K562 (cell line): ENCODE data around the gene USP22. TPM values are rescaled to one million over a fixed set of nuclear protein-coding genes. Genes with fewer than 3 reads are reported as not detected.
A peak's percentile ranks its signal among the peaks of the same experiment; 100 is the strongest.

Source experiments
- C11orf30 ChIP-seq: fragments of 450-650 bp; IDR thresholded peaks from 2 replicates; pipeline ENCODE4 v1.6.1; 2016; ENCODE audit warnings: low read depth, mild to moderate bottlenecking
- DACH1 ChIP-seq: fragments of 450-650 bp; IDR thresholded peaks from 2 replicates; pipeline ENCODE4 v1.6.1; 2018; ENCODE audit not compliant: partially characterized antibody
- ELF2 ChIP-seq: fragments of 250-450 bp; sonication (Bioruptor Pico); IDR thresholded peaks from 2 replicates; pipeline ENCODE4 v1.5.0; 2021; ENCODE audit warnings: mild to moderate bottlenecking
- FOXJ2 ChIP-seq: fragments of 200-800 bp; sonication (Bioruptor generic); IDR thresholded peaks from 2 replicates; pipeline ENCODE4 v1.6.1; 2016; ENCODE audit warnings: missing genetic modification characterization, missing compliant biosample characterization
- FOXP1 ChIP-seq: sonication (generic); formaldehyde crosslinking; IDR thresholded peaks from 2 replicates; pipeline ENCODE4 v1.8.0; 2022; ENCODE audit warnings: mild to moderate bottlenecking, missing genetic modification reagents
- HDAC3 ChIP-seq: fragments of 450-650 bp; IDR thresholded peaks from 2 replicates; pipeline ENCODE4 v1.6.1; 2018; ENCODE audit warnings: borderline replicate concordance, mild to moderate bottlenecking, moderate library complexity; ENCODE audit not compliant: partially characterized antibody
- KDM1A ChIP-seq, 2 experiments: fragments of 450-650 bp; IDR thresholded peaks; 2 replicates each; pipeline ENCODE4 v1.6.1; 2016; ENCODE audit warnings: mild to moderate bottlenecking in 2 of 2
- MYC ChIP-seq, 2 experiments: fragments of 250-450 bp in 1 of 2; sonication (Bioruptor Pico) in 1 of 2; IDR thresholded peaks; 2 replicates each; pipeline versions ENCODE4 v1.5.1 to v1.6.1; 2012 to 2021; ENCODE audit warnings: low read depth in 2 of 2, borderline replicate concordance in 1 of 2, improper control_type of control experiment in 1 of 2, low read length in 1 of 2, mild to moderate bottlenecking in 1 of 2, moderate library complexity in 1 of 2
- TAF7 ChIP-seq: fragments of 450-650 bp; IDR thresholded peaks from 2 replicates; pipeline ENCODE4 v1.6.1; 2016; ENCODE audit warnings: missing genetic modification characterization, missing compliant biosample characterization
- TSC22D4 ChIP-seq: fragments of 450-650 bp; IDR thresholded peaks from 2 replicates; pipeline ENCODE4 v1.6.1; 2016; ENCODE audit warnings: missing genetic modification characterization, missing biosample characterization, control low read depth
- polyA plus RNA-seq, 8 experiments: library from polyadenylated mRNA; depleted of rRNA in 4 of 8; stranded (reverse) in 5 of 8; unstranded in 3 of 8; fragments of >200 nt; fragmentation: Nextera tagmentation in 2 of 8; fragmentation: Illumina TruSeq in 1 of 8; extraction: Ambion mirVana in 2 of 8; extraction: Trizol in 1 of 8; gene quantifications; 2 replicates each; pipeline versions ENCODE4 v1.2.1 to v1.2.3, GENCODE V29; 2011 to 2014; ENCODE audit warnings: inconsistent platforms in 1 of 8, missing spikeins in 1 of 8
- total RNA-seq, 7 experiments: library from RNA; depleted of rRNA in 6 of 7; stranded (reverse); fragments of >200 nt in 6 of 7; fragmentation: Illumina TruSeq in 2 of 7; extraction: Trizol in 2 of 7; gene quantifications; 2 replicates each; pipeline versions ENCODE4 v1.2.1 to v1.2.3, GENCODE V29; 2011 to 2021; ENCODE audit warnings: low replicate concordance in 1 of 7
- TF ChIP-seq, protein P1 (sequence below): IDR thresholded peaks from 3 replicates; pipeline ENCODE4 v1.6.1; 2011; ENCODE audit warnings: borderline replicate concordance, mild to moderate bottlenecking; ENCODE audit not compliant: insufficient read length, insufficient read depth
- TF ChIP-seq, protein P2 (sequence below): fragments of 150-350 bp; IDR thresholded peaks from 2 replicates; pipeline ENCODE4 v1.6.1; 2014; ENCODE audit warnings: low read depth, mild to moderate bottlenecking, low read length, borderline replicate concordance
- TF ChIP-seq, protein P3 (sequence below): IDR thresholded peaks from 2 replicates; pipeline ENCODE4 v1.6.1; 2016; ENCODE audit warnings: missing genetic modification characterization, missing compliant biosample characterization
- TF ChIP-seq, protein P4 (sequence below): sonication (generic); formaldehyde crosslinking; IDR thresholded peaks from 2 replicates; pipeline ENCODE4 v1.8.0; 2022; ENCODE audit warnings: missing genetic modification reagents, mild to moderate bottlenecking, moderate library complexity, borderline replicate concordance
- TF ChIP-seq, protein P5 (sequence below), 2 experiments: IDR thresholded peaks in 1 of 2; conservative IDR thresholded peaks in 1 of 2; 2 replicates each; pipeline ENCODE4 v1.6.1; 2016; ENCODE audit warnings: low read depth in 2 of 2, mild to moderate bottlenecking in 1 of 2, missing compliant biosample characterization in 1 of 2, missing genetic modification characterization in 1 of 2, moderate library complexity in 1 of 2

USP22 gene
- total and polyA plus RNA-seq, 9 of the 15 experiments (the other 6 are each of a cell fraction or from before 2014, with no cell fraction given) = 6.5 to 113 (median 58.9) TPM

DNA sequence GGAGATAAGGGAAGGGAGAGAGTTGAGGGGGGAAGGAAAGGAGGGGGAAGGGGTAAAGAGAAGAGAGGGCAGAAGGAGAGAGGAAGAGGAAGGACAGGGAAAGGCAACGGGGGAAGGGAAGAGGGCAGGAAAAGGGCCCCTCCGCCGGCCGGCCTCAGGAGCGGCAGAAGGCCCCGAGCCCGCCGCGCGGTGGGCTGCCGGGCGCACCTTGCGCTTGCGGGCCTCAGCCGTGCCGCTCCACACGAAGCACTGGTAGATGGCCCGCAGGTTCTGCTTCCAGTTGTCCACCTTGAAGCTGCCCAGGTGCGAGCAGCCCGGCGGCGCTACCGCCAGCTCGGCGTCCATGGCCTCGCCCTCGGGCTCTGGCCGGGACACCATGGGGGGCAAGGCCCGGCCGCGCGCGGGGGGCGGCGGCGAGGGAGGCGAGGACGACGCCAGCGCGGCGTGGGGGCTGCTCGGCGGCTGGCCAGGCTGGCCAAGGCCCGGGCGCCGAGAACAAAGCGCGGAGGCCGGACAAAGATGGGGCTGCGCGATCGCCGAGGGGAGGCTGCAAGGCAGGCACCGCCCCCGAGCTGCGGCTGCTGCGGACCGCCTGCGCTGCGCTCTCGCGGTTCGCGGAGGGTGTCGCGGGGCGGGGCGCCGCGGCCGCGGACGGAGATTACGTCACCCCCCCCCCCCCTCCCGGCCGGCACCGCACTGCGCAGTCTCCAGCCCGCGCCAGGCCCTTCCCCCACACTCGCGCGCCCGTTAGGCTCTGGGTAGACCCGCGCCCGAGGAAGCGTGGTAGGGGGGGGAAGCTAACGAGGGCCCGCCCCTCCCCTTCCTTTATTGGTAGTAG lies at the start of gene USP22 (continued):
- TF ChIP-seq, protein P1, sequence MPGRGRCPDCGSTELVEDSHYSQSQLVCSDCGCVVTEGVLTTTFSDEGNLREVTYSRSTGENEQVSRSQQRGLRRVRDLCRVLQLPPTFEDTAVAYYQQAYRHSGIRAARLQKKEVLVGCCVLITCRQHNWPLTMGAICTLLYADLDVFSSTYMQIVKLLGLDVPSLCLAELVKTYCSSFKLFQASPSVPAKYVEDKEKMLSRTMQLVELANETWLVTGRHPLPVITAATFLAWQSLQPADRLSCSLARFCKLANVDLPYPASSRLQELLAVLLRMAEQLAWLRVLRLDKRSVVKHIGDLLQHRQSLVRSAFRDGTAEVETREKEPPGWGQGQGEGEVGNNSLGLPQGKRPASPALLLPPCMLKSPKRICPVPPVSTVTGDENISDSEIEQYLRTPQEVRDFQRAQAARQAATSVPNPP = no peak
- TF ChIP-seq, protein P2, sequence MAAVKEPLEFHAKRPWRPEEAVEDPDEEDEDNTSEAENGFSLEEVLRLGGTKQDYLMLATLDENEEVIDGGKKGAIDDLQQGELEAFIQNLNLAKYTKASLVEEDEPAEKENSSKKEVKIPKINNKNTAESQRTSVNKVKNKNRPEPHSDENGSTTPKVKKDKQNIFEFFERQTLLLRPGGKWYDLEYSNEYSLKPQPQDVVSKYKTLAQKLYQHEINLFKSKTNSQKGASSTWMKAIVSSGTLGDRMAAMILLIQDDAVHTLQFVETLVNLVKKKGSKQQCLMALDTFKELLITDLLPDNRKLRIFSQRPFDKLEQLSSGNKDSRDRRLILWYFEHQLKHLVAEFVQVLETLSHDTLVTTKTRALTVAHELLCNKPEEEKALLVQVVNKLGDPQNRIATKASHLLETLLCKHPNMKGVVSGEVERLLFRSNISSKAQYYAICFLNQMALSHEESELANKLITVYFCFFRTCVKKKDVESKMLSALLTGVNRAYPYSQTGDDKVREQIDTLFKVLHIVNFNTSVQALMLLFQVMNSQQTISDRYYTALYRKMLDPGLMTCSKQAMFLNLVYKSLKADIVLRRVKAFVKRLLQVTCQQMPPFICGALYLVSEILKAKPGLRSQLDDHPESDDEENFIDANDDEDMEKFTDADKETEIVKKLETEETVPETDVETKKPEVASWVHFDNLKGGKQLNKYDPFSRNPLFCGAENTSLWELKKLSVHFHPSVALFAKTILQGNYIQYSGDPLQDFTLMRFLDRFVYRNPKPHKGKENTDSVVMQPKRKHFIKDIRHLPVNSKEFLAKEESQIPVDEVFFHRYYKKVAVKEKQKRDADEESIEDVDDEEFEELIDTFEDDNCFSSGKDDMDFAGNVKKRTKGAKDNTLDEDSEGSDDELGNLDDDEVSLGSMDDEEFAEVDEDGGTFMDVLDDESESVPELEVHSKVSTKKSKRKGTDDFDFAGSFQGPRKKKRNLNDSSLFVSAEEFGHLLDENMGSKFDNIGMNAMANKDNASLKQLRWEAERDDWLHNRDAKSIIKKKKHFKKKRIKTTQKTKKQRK = no peak
- TF ChIP-seq DACH1 (no peak), TAF7 (tag) (no peak; the same call in 1 of the 2 replicates), FOXJ2 (tag) (no peak), C11orf30 (no peak), ELF2 (CRISPR knock-in tag) (no peak), MYC (IDR thresholded peaks at IDR 0.05; ENCODE audit: low read depth, low read length) (peak; percentile 36), MYC (CRISPR knock-in tag; IDR thresholded peaks at IDR 0.05; ENCODE audit: borderline replicate concordance, low read depth) (no peak), TSC22D4 (tag) (no peak), FOXP1 (peak; percentile 64; the same call in 1 of the 2 replicates), KDM1A (IDR thresholded peaks at IDR 0.05) (peak in 1 of 2 experiments; percentile 80; a peak in 1 of 4 replicates), HDAC3 (no peak)
- TF ChIP-seq, protein P3, sequence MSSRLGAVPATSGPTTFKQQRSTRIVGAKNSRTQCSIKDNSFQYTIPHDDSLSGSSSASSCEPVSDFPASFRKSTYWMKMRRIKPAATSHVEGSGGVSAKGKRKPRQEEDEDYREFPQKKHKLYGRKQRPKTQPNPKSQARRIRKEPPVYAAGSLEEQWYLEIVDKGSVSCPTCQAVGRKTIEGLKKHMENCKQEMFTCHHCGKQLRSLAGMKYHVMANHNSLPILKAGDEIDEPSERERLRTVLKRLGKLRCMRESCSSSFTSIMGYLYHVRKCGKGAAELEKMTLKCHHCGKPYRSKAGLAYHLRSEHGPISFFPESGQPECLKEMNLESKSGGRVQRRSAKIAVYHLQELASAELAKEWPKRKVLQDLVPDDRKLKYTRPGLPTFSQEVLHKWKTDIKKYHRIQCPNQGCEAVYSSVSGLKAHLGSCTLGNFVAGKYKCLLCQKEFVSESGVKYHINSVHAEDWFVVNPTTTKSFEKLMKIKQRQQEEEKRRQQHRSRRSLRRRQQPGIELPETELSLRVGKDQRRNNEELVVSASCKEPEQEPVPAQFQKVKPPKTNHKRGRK (tag) = 0 out of 2 replicates have a peak, but pooled peaks have one; percentile 21
- TF ChIP-seq, protein P4, sequence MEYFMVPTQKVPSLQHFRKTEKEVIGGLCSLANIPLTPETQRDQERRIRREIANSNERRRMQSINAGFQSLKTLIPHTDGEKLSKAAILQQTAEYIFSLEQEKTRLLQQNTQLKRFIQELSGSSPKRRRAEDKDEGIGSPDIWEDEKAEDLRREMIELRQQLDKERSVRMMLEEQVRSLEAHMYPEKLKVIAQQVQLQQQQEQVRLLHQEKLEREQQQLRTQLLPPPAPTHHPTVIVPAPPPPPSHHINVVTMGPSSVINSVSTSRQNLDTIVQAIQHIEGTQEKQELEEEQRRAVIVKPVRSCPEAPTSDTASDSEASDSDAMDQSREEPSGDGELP (CRISPR knock-in tag) = no peak
- TF ChIP-seq, protein P5, sequence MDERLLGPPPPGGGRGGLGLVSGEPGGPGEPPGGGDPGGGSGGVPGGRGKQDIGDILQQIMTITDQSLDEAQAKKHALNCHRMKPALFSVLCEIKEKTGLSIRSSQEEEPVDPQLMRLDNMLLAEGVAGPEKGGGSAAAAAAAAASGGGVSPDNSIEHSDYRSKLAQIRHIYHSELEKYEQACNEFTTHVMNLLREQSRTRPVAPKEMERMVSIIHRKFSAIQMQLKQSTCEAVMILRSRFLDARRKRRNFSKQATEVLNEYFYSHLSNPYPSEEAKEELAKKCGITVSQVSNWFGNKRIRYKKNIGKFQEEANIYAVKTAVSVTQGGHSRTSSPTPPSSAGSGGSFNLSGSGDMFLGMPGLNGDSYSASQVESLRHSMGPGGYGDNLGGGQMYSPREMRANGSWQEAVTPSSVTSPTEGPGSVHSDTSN (CRISPR knock-in tag; IDR thresholded peaks at IDR 0.05; ENCODE audit: low read depth) = no peak
- TF ChIP-seq, protein P5 (tag; conservative IDR thresholded peaks at IDR 0.05; ENCODE audit: low read depth) = no peak
